ENCODE measurements around the gene PPP2R2B. TPM values are rescaled to one million over a fixed set of nuclear protein-coding genes. Genes with fewer than 3 reads are reported as not detected.

Gene PPP2R2B
- total and polyA plus RNA-seq, 2 donors (not counting 1 experiment from before 2014, with no cell fraction given): 0.67 to 1.5 TPM

GRCh38 chr5:146866263-146866662, 12.3 kb downstream of the PPP2R2B start:
- Histone ChIP-seq H3K4me1 (ENCODE audit: control insufficient read depth, extremely low read depth, insufficient read depth, low read length) (no peaks in the 10 kb centered on the region), H3K79me2 (ENCODE audit: control insufficient read depth, insufficient read depth, low read length) (no peaks in the 10 kb centered on the region), H4K20me1 (ENCODE audit: control insufficient read depth, extremely low read depth, insufficient read depth, low read length) (no peaks in the 10 kb centered on the region), H3K4me3 (replicated peaks in 1 of 4; ENCODE audit: control extremely low read depth in 1 of 4, insufficient read depth in 1 of 4, low read depth in 3 of 4, low read length in 4 of 4) (no peak overlapping the region), H3K4me2 (ENCODE audit: extremely low read depth, insufficient read depth, low read length) (no peak overlapping the region), H3K9me3 (ENCODE audit: control insufficient read depth, insufficient read depth, low read depth, low read length) (no peaks in the 10 kb centered on the region), H3K27me3 (ENCODE audit: control insufficient read depth, insufficient read depth, low read length) (no peaks in the 10 kb centered on the region), H3K9ac (ENCODE audit: insufficient read depth, low read length) (no peak overlapping the region), H3K27ac (ENCODE audit: insufficient read depth, low read length) (no peak overlapping the region), H3K36me3 (ENCODE audit: control insufficient read depth, insufficient read depth, low read length) (no peaks in the 10 kb centered on the region), H2AFZ (ENCODE audit: low read length) (no peak overlapping the region)
- TF ChIP-seq CTCF (conservative IDR thresholded peaks at IDR 0.05 in 1 of 2, IDR thresholded peaks at IDR 0.05 in 1 of 2; ENCODE audit: low read depth in 1 of 2, low read length in 2 of 2) (no peak), EZH2 (IDR thresholded peaks at IDR 0.05; ENCODE audit: low read length, missing control alignments) (no peak)
- no peak for DNase-seq (ENCODE audit: low read depth in 2 of 2)

GRCh38 chr5:146862641-146863040, 15.9 kb downstream of the PPP2R2B start:
- H3K4me2 ChIP-seq (ENCODE audit: extremely low read depth, insufficient read depth, low read length): no peak overlapping the region
- no peak overlapping the region for H3K27ac ChIP-seq (ENCODE audit: insufficient read depth, low read length)
- H3K4me1 ChIP-seq (ENCODE audit: control insufficient read depth, extremely low read depth, insufficient read depth, low read length): no peaks in the 10 kb centered on the region
- H3K27me3 ChIP-seq (ENCODE audit: control insufficient read depth, insufficient read depth, low read length): no peaks in the 10 kb centered on the region
- no peak for DNase-seq (ENCODE audit: low read depth in 2 of 2)
- no peaks in the 10 kb centered on the region for H3K79me2 ChIP-seq (ENCODE audit: control insufficient read depth, insufficient read depth, low read length)
- H3K9ac ChIP-seq (ENCODE audit: insufficient read depth, low read length): no peak overlapping the region
- no peak overlapping the region for H3K4me3 ChIP-seq (replicated peaks in 1 of 4; ENCODE audit: control extremely low read depth in 1 of 4, insufficient read depth in 1 of 4, low read depth in 3 of 4, low read length in 4 of 4)
- TF ChIP-seq EZH2 (IDR thresholded peaks at IDR 0.05; ENCODE audit: low read length, missing control alignments) (no peak), CTCF (conservative IDR thresholded peaks at IDR 0.05 in 1 of 2, IDR thresholded peaks at IDR 0.05 in 1 of 2; ENCODE audit: low read depth in 1 of 2, low read length in 2 of 2) (no peak)
- H3K9me3 ChIP-seq (ENCODE audit: control insufficient read depth, insufficient read depth, low read depth, low read length): no peaks in the 10 kb centered on the region
- H2AFZ ChIP-seq (ENCODE audit: low read length): no peak overlapping the region
- no peaks in the 10 kb centered on the region for H3K36me3 ChIP-seq (ENCODE audit: control insufficient read depth, insufficient read depth, low read length)
- H4K20me1 ChIP-seq (ENCODE audit: control insufficient read depth, extremely low read depth, insufficient read depth, low read length): no peaks in the 10 kb centered on the region

- Histone ChIP-seq H3K27me3 (ENCODE audit: control insufficient read depth, insufficient read depth, low read length) (no peaks in the 10 kb centered on the region), H3K4me3 (replicated peaks in 1 of 4; ENCODE audit: control extremely low read depth in 1 of 4, insufficient read depth in 1 of 4, low read depth in 3 of 4, low read length in 4 of 4) (no peak overlapping the region), H3K36me3 (ENCODE audit: control insufficient read depth, insufficient read depth, low read length) (no peaks in the 10 kb centered on the region), H3K4me1 (ENCODE audit: control insufficient read depth, extremely low read depth, insufficient read depth, low read length) (no peaks in the 10 kb centered on the region), H3K79me2 (ENCODE audit: control insufficient read depth, insufficient read depth, low read length) (no peaks in the 10 kb centered on the region), H3K27ac (ENCODE audit: insufficient read depth, low read length) (no peak overlapping the region), H3K9me3 (ENCODE audit: control insufficient read depth, insufficient read depth, low read depth, low read length) (no peaks in the 10 kb centered on the region), H3K9ac (ENCODE audit: insufficient read depth, low read length) (no peak overlapping the region), H4K20me1 (ENCODE audit: control insufficient read depth, extremely low read depth, insufficient read depth, low read length) (no peaks in the 10 kb centered on the region), H2AFZ (ENCODE audit: low read length) (no peak overlapping the region), H3K4me2 (ENCODE audit: extremely low read depth, insufficient read depth, low read length) (no peak overlapping the region)
- TF ChIP-seq CTCF (conservative IDR thresholded peaks at IDR 0.05 in 1 of 2, IDR thresholded peaks at IDR 0.05 in 1 of 2; ENCODE audit: low read depth in 1 of 2, low read length in 2 of 2) (no peak), EZH2 (IDR thresholded peaks at IDR 0.05; ENCODE audit: low read length, missing control alignments) (no peak)
- DNase-seq (ENCODE audit: low read depth in 2 of 2): peak in 1 of 2 donors; percentile 87
Measured at GRCh38 chr5:146860213-146860893, 18.2 kb downstream of the PPP2R2B start.

Data from fibroblast of lung (primary cell).